ENCODE data around the gene TTC39A.

- TF ChIP-seq CTCF (IDR thresholded peaks at IDR 0.05; ENCODE audit: insufficient read depth, low read length, poor library complexity, severe bottlenecking), result no peak
- no peak for TF ChIP-seq EZH2phosphoT487 (conservative IDR thresholded peaks at IDR 0.05; ENCODE audit: low read length)
Measured at GRCh38 chr1:51324251-51325010, 5.9 kb downstream of the TTC39A start.
